ENCODE measurements around the gene CXorf49B. TPM values are rescaled to one million over a fixed set of nuclear protein-coding genes. Genes with fewer than 3 reads are reported as not detected.
"Not testable (repeated sequence)": the region's sequence is repeated elsewhere in the genome, so short reads cannot be mapped to it uniquely, and the experiment has no call there.

CXorf49B gene
- total and polyA plus RNA-seq, 2 of the 13 experiments (the other 11 are each of a cell fraction or from before 2014, with no cell fraction given): not detected

- H3K4me1 ChIP-seq (ENCODE audit: insufficient read depth, low read length); DNase-seq (ENCODE audit: low spot score); H4K20me1 ChIP-seq (ENCODE audit: insufficient read depth, low read length); CTCF ChIA-PET (ENCODE audit: low intra/inter-chr PET ratio, low total read pairs); BruUV-seq (replicated peaks); intact Hi-C loops (cut with micrococcal nuclease; ENCODE audit: unreplicated experiment); H3K4me2 ChIP-seq (ENCODE audit: low read depth, low read length); H3K27me3 ChIP-seq (ENCODE audit: control insufficient read depth in 1 of 2, insufficient read depth in 2 of 2, low read length in 2 of 2); H3K9ac ChIP-seq (ENCODE audit: insufficient read depth, low read depth, low read length); FAIRE-seq; H3K36me3 ChIP-seq (replicated peaks in 1 of 2; ENCODE audit: control insufficient read depth in 1 of 2, insufficient read depth in 2 of 2, low read length in 2 of 2); H3K79me2 ChIP-seq (ENCODE audit: insufficient read depth, low read length); H3K9me3 ChIP-seq (ENCODE audit: low read length); ATAC-seq; POLR2A ChIA-PET; H2AFZ ChIP-seq (ENCODE audit: low read length); H3K27ac ChIP-seq (ENCODE audit: extremely low read length, insufficient read depth, low read length); H3K4me3 ChIP-seq (replicated peaks in 1 of 3; ENCODE audit: insufficient read depth in 1 of 3, low read depth in 2 of 3, low read length in 3 of 3); in situ Hi-C loops (cut with HindIII; ENCODE audit: extremely low pct_ligation_motif_present, low pct_unique_long_range_greater_than_20kb): not testable (repeated sequence)
- no CpG with 5 or more reads among the region's 11 CpGs for WGBS (ENCODE audit: low lambda C conversion rate)
Measured at GRCh38 chrX:71764832-71765231, 1.7 kb downstream of the CXorf49B start.

- in situ Hi-C loops (cut with HindIII; ENCODE audit: extremely low pct_ligation_motif_present, low pct_unique_long_range_greater_than_20kb); FAIRE-seq; H3K36me3 ChIP-seq (replicated peaks in 1 of 2; ENCODE audit: control insufficient read depth in 1 of 2, insufficient read depth in 2 of 2, low read length in 2 of 2); H3K27ac ChIP-seq (ENCODE audit: extremely low read length, insufficient read depth, low read length); H3K4me2 ChIP-seq (ENCODE audit: low read depth, low read length); H3K79me2 ChIP-seq (ENCODE audit: insufficient read depth, low read length); H3K4me1 ChIP-seq (ENCODE audit: insufficient read depth, low read length); DNase-seq (ENCODE audit: low spot score); intact Hi-C loops (cut with micrococcal nuclease; ENCODE audit: unreplicated experiment); H3K27me3 ChIP-seq (ENCODE audit: control insufficient read depth in 1 of 2, insufficient read depth in 2 of 2, low read length in 2 of 2); H3K4me3 ChIP-seq (replicated peaks in 1 of 3; ENCODE audit: insufficient read depth in 1 of 3, low read depth in 2 of 3, low read length in 3 of 3); BruUV-seq (replicated peaks); H3K9ac ChIP-seq (ENCODE audit: insufficient read depth, low read depth, low read length); H2AFZ ChIP-seq (ENCODE audit: low read length); CTCF ChIA-PET (ENCODE audit: low intra/inter-chr PET ratio, low total read pairs); H4K20me1 ChIP-seq (ENCODE audit: insufficient read depth, low read length); POLR2A ChIA-PET; H3K9me3 ChIP-seq (ENCODE audit: low read length): not testable (repeated sequence)
- WGBS (ENCODE audit: low lambda C conversion rate): no CpG with 5 or more reads among the region's 8 CpGs
- peak; percentile 48; the same call in 2 of the 3 replicates for ATAC-seq
Measured at GRCh38 chrX:71765613-71766012, 2.5 kb downstream of the CXorf49B start.

- H3K9ac ChIP-seq (ENCODE audit: insufficient read depth, low read depth, low read length); CTCF ChIA-PET (ENCODE audit: low intra/inter-chr PET ratio, low total read pairs); H3K27ac ChIP-seq (ENCODE audit: extremely low read length, insufficient read depth, low read length); H3K36me3 ChIP-seq (replicated peaks in 1 of 2; ENCODE audit: control insufficient read depth in 1 of 2, insufficient read depth in 2 of 2, low read length in 2 of 2); POLR2A ChIA-PET; H3K4me3 ChIP-seq (replicated peaks in 1 of 3; ENCODE audit: insufficient read depth in 1 of 3, low read depth in 2 of 3, low read length in 3 of 3); in situ Hi-C loops (cut with HindIII; ENCODE audit: extremely low pct_ligation_motif_present, low pct_unique_long_range_greater_than_20kb); intact Hi-C loops (cut with micrococcal nuclease; ENCODE audit: unreplicated experiment); H3K9me3 ChIP-seq (ENCODE audit: low read length); H3K4me2 ChIP-seq (ENCODE audit: low read depth, low read length); H3K4me1 ChIP-seq (ENCODE audit: insufficient read depth, low read length); H3K27me3 ChIP-seq (ENCODE audit: control insufficient read depth in 1 of 2, insufficient read depth in 2 of 2, low read length in 2 of 2); H4K20me1 ChIP-seq (ENCODE audit: insufficient read depth, low read length); FAIRE-seq; ATAC-seq; BruUV-seq (replicated peaks); DNase-seq (ENCODE audit: low spot score); H2AFZ ChIP-seq (ENCODE audit: low read length); H3K79me2 ChIP-seq (ENCODE audit: insufficient read depth, low read length): not testable (repeated sequence)
- WGBS (ENCODE audit: low lambda C conversion rate): no CpG with 5 or more reads among the region's 14 CpGs
Measured at GRCh38 chrX:71767134-71767533, 4.0 kb downstream of the CXorf49B start.

GRCh38 chrX:71778322-71778721 lies 15.2 kb downstream of the CXorf49B start:
- ATAC-seq: peak; percentile 59; the same call in 2 of the 3 replicates
- H3K4me3 ChIP-seq (replicated peaks in 1 of 3; ENCODE audit: insufficient read depth in 1 of 3, low read depth in 2 of 3, low read length in 3 of 3); H3K79me2 ChIP-seq (ENCODE audit: insufficient read depth, low read length); H3K4me2 ChIP-seq (ENCODE audit: low read depth, low read length); intact Hi-C loops (cut with micrococcal nuclease; ENCODE audit: unreplicated experiment); CTCF ChIA-PET (ENCODE audit: low intra/inter-chr PET ratio, low total read pairs); H2AFZ ChIP-seq (ENCODE audit: low read length); DNase-seq (ENCODE audit: low spot score); H3K9ac ChIP-seq (ENCODE audit: insufficient read depth, low read depth, low read length); POLR2A ChIA-PET; H3K27me3 ChIP-seq (ENCODE audit: control insufficient read depth in 1 of 2, insufficient read depth in 2 of 2, low read length in 2 of 2); H3K4me1 ChIP-seq (ENCODE audit: insufficient read depth, low read length); FAIRE-seq; H3K36me3 ChIP-seq (replicated peaks in 1 of 2; ENCODE audit: control insufficient read depth in 1 of 2, insufficient read depth in 2 of 2, low read length in 2 of 2); H3K27ac ChIP-seq (ENCODE audit: extremely low read length, insufficient read depth, low read length); BruUV-seq (replicated peaks); H4K20me1 ChIP-seq (ENCODE audit: insufficient read depth, low read length); H3K9me3 ChIP-seq (ENCODE audit: low read length); in situ Hi-C loops (cut with HindIII; ENCODE audit: extremely low pct_ligation_motif_present, low pct_unique_long_range_greater_than_20kb): not testable (repeated sequence)
- WGBS (ENCODE audit: low lambda C conversion rate): no CpG with 5 or more reads among the region's 12 CpGs

Measured in HepG2 (cell line).